GM21723 (cell line): ENCODE data around the gene ZNF212.
"Not testable (repeated sequence)": the region's sequence is repeated elsewhere in the genome, so short reads cannot be mapped to it uniquely, and the experiment has no call there.

Experiments used
- ATAC-seq: cut with Tn5 transposase; IDR thresholded peaks from one replicate; pipeline ENCODE4 v1.9.1; 2021; ENCODE audit warnings: mild to moderate bottlenecking, moderate library complexity; ENCODE audit not compliant: unreplicated experiment

ZNF212 gene

GRCh38 chr7:149218469-149219420, 20.7 kb upstream of the ZNF212 start:
- ATAC-seq = no peak

GRCh38 chr7:149220534-149220933, 18.9 kb upstream of the ZNF212 start:
- ATAC-seq = no peak

GRCh38 chr7:149223176-149223575, 16.3 kb upstream of the ZNF212 start:
- no peak for ATAC-seq

- ATAC-seq = no peak
Measured at GRCh38 chr7:149223761-149224160, 15.7 kb upstream of the ZNF212 start.

- no peak for ATAC-seq
Measured at GRCh38 chr7:149224352-149224751, 15.1 kb upstream of the ZNF212 start.

- no peak for ATAC-seq
Measured at GRCh38 chr7:149225106-149225505, 14.3 kb upstream of the ZNF212 start.

GRCh38 chr7:149225656-149226055, 13.8 kb upstream of the ZNF212 start:
- no peak for ATAC-seq

GRCh38 chr7:149226366-149226765, 13.1 kb upstream of the ZNF212 start:
- not testable (repeated sequence) for ATAC-seq

GRCh38 chr7:149226840-149227494, 12.5 kb upstream of the ZNF212 start:
- ATAC-seq = no peak

GRCh38 chr7:149228831-149229471, 10.5 kb upstream of the ZNF212 start:
- no peak for ATAC-seq

- no peak for ATAC-seq
Measured at GRCh38 chr7:149229526-149229925, 9.9 kb upstream of the ZNF212 start.

- ATAC-seq = no peak
Measured at GRCh38 chr7:149232362-149232761, 7.1 kb upstream of the ZNF212 start.

- not testable (repeated sequence) for ATAC-seq
Measured at GRCh38 chr7:149233655-149234204, 5.7 kb upstream of the ZNF212 start.

GRCh38 chr7:149237502-149237901, 1.9 kb upstream of the ZNF212 start:
- ATAC-seq = no peak

GRCh38 chr7:149238051-149238450, 1.4 kb upstream of the ZNF212 start:
- no peak for ATAC-seq

- ATAC-seq = no peak
Measured at GRCh38 chr7:149240637-149241036, 1.2 kb downstream of the ZNF212 start.

GRCh38 chr7:149241696-149242095, 2.2 kb downstream of the ZNF212 start:
- ATAC-seq = no peak

- ATAC-seq = peak; percentile 58
Measured at GRCh38 chr7:149245244-149245643, 5.8 kb downstream of the ZNF212 start.

- ATAC-seq = peak; percentile 24
Measured at GRCh38 chr7:149245744-149246143, 6.3 kb downstream of the ZNF212 start.

- peak; percentile 41 for ATAC-seq
Measured at GRCh38 chr7:149248777-149249176, 9.3 kb downstream of the ZNF212 start.

GRCh38 chr7:149250151-149250550, 10.7 kb downstream of the ZNF212 start:
- ATAC-seq = not testable (repeated sequence)
